Loucy (cell line): ENCODE measurements around the gene DCTN2.

Experiments
- CTCF ChIP-seq: fragments of 200-600 bp; sonication (generic); conservative IDR thresholded peaks from 2 replicates; pipeline ENCODE4 v1.5.1; 2014; ENCODE audit warnings: mild to moderate bottlenecking, antibody characterized with exemption, low read length
- EZH2phosphoT487 ChIP-seq: fragments of 200-600 bp; IDR thresholded peaks from 2 replicates; pipeline ENCODE4 v1.6.1; 2018; ENCODE audit warnings: antibody characterized with exemption, mild to moderate bottlenecking, moderate library complexity, borderline replicate concordance

GRCh38 chr12:57560516-57560915 lies 13.5 kb upstream of the DCTN2 start:
- TF ChIP-seq CTCF (no peak), EZH2phosphoT487 (no peak)
